MCF 10A (cell line): Measurements from ENCODE around the gene GNB1L. TPM values are rescaled to one million over a fixed set of nuclear protein-coding genes. Genes with fewer than 3 reads are reported as not detected.

Experiments used
- BruUV-seq: library from RNA; stranded (reverse); fragments of 400-500 nt; replicated peaks from 2 replicates; lab custom pipeline; 2021; lab: Mats Ljungman, UMichigan
- CTCF ChIA-PET: fragments of 300-600 bp; sonication (Branson Sonifier 250); formaldehyde crosslinking; extraction: SDS; loops from one replicate; lab custom pipeline; 2021; ENCODE audit warnings: antibody characterized with exemption, inconsistent platforms; lab: Yijun Ruan, JAX
- POLR2A ChIA-PET: fragments of 300-600, 350-650 bp; sonication (Branson Sonifier 250); formaldehyde crosslinking; extraction: SDS; loops from one replicate; lab custom pipeline; 2020; ENCODE audit warnings: antibody characterized with exemption, inconsistent platforms; lab: Yijun Ruan, JAX
- DNase-seq: peaks from one replicate; pipeline ENCODE4 v3.0.0-alpha.2; 2018; ENCODE audit not compliant: unreplicated experiment
- H3K27ac Mint-ChIP-seq: one replicate; pipeline ENCODE4 v1.8.0; 2022; ENCODE audit warnings: mild to moderate bottlenecking, low read depth, mixed read lengths; ENCODE audit not compliant: unreplicated experiment
- H3K27me3 Mint-ChIP-seq: one replicate; pipeline ENCODE4 v1.8.0; 2022; ENCODE audit warnings: mixed read lengths; ENCODE audit not compliant: insufficient read depth, unreplicated experiment
- H3K36me3 Mint-ChIP-seq: one replicate; pipeline ENCODE4 v1.8.0; 2022; ENCODE audit warnings: mild to moderate bottlenecking, moderate library complexity, mixed read lengths; ENCODE audit not compliant: insufficient read depth, unreplicated experiment
- H3K4me1 Mint-ChIP-seq: one replicate; pipeline ENCODE4 v1.8.0; 2022; ENCODE audit warnings: mixed read lengths; ENCODE audit not compliant: insufficient read depth, unreplicated experiment
- H3K4me3 Mint-ChIP-seq: one replicate; pipeline ENCODE4 v1.8.0; 2022; ENCODE audit warnings: mild to moderate bottlenecking, moderate library complexity, mixed read lengths; ENCODE audit not compliant: unreplicated experiment
- H3K9me3 Mint-ChIP-seq: one replicate; pipeline ENCODE4 v1.8.0; 2022; ENCODE audit warnings: mixed read lengths; ENCODE audit not compliant: unreplicated experiment
- CTCF ChIP-seq: fragments of 200-600 bp; IDR thresholded peaks from one replicate; pipeline ENCODE4 v1.8.0; 2022; ENCODE audit warnings: antibody characterized with exemption, mild to moderate bottlenecking; ENCODE audit not compliant: unreplicated experiment
- intact Hi-C: fragments of 100-400 bp; cut with micrococcal nuclease; formaldehyde crosslinking; loops from 2 replicates; pipeline ENCODE4 v1.14.1; 2022
- total RNA-seq: library from RNA; stranded (reverse); gene quantifications from 2 replicates; pipeline ENCODE4 v1.2.3, GENCODE V29; 2022

Gene GNB1L
- total RNA-seq, 1 experiment from 2014 or later: 4.3 TPM

- no TSS peak for BruUV-seq
These were observed 109.2 kb downstream of the GNB1L start for GRCh38 chr22:19745155-19746101.

GRCh38 chr22:19744350-19745006, 110.2 kb downstream of the GNB1L start:
- no peaks in the 10 kb centered on the region for H3K9me3 Mint-ChIP-seq
- no peak for TF ChIP-seq CTCF
- POLR2A ChIA-PET: no interaction called here
- no peak overlapping the region for H3K27ac Mint-ChIP-seq
- no peaks in the 10 kb centered on the region for H3K4me1 Mint-ChIP-seq
- H3K4me3 Mint-ChIP-seq: no peak overlapping the region
- BruUV-seq: no TSS peak
- CTCF ChIA-PET: interaction anchor here (0.6 to 1.6 kb wide), 5 partner anchors 122 to 788 kb away, joined by 3 to 5 read pairs (median 4); no protein-coding TSS in a partner anchor
- intact Hi-C loops: no loop called here
- no peaks in the 10 kb centered on the region for H3K36me3 Mint-ChIP-seq
- H3K27me3 Mint-ChIP-seq: no peaks in the 10 kb centered on the region
- no peak for DNase-seq

More at GRCh38 chr22:19745155-19746101, 109.2 kb downstream of the GNB1L start:
- H3K27me3 Mint-ChIP-seq: no peaks in the 10 kb centered on the region
- no peak for DNase-seq
- H3K4me1 Mint-ChIP-seq: no peaks in the 10 kb centered on the region
- H3K4me3 Mint-ChIP-seq: no peak overlapping the region
- CTCF ChIA-PET: interaction anchor here (0.6 to 2.8 kb wide), 8 partner anchors 11 to 789 kb away, joined by 3 to 26 read pairs (median 4); no protein-coding TSS in a partner anchor
- no peaks in the 10 kb centered on the region for H3K9me3 Mint-ChIP-seq
- H3K36me3 Mint-ChIP-seq: no peaks in the 10 kb centered on the region
- H3K27ac Mint-ChIP-seq: no peak overlapping the region
- POLR2A ChIA-PET: no interaction called here
- intact Hi-C loops: no loop called here
- no peak for TF ChIP-seq CTCF

GRCh38 chr22:19743651-19744050, 111.0 kb downstream of the GNB1L start:
- Mint-ChIP-seq H3K27me3 (no peaks in the 10 kb centered on the region), H3K36me3 (no peaks in the 10 kb centered on the region), H3K4me1 (no peaks in the 10 kb centered on the region), H3K9me3 (no peaks in the 10 kb centered on the region), H3K27ac (no peak overlapping the region), H3K4me3 (no peak overlapping the region)
- no TSS peak for BruUV-seq
- ChIA-PET CTCF (interaction anchor here (0.7 to 1.0 kb wide), 2 partner anchors 23 to 203 kb away, joined by 3 read pairs; no protein-coding TSS in a partner anchor), POLR2A (no interaction called here)
- intact Hi-C loops: no loop called here
- no peak for DNase-seq
- TF ChIP-seq CTCF: no peak

GRCh38 chr22:19743081-19743480, 111.6 kb downstream of the GNB1L start:
- no peaks in the 10 kb centered on the region for H3K9me3 Mint-ChIP-seq
- no peaks in the 10 kb centered on the region for H3K27me3 Mint-ChIP-seq
- H3K4me1 Mint-ChIP-seq: no peaks in the 10 kb centered on the region
- no peaks in the 10 kb centered on the region for H3K36me3 Mint-ChIP-seq
- ChIA-PET CTCF (interaction anchor here (0.5 to 2.0 kb wide), 3 partner anchors 12 to 204 kb away, joined by 3 to 7 read pairs (median 6); no protein-coding TSS in a partner anchor), POLR2A (no interaction called here)
- H3K4me3 Mint-ChIP-seq: no peak overlapping the region
- intact Hi-C loops: no loop called here
- TF ChIP-seq CTCF: no peak
- DNase-seq: no peak
- no peak overlapping the region for H3K27ac Mint-ChIP-seq
- no TSS peak for BruUV-seq
